Cardiac septum (tissue), 1 donor: Measurements from ENCODE around the gene RSRC1. TPM values are rescaled to one million over a fixed set of nuclear protein-coding genes. Genes with fewer than 3 reads are reported as not detected.
"Not testable (repeated sequence)": the region's sequence is repeated elsewhere in the genome, so short reads cannot be mapped to it uniquely, and the experiment has no call there.

Experiments used
- DNase-seq: peaks from one replicate; pipeline ENCODE4 v3.0.0-alpha.2; 2020; ENCODE audit warnings: low spot score
- intact Hi-C: fragments of 100-400 bp; cut with DNase I; formaldehyde crosslinking; loops from one replicate; pipeline ENCODE4 v1.14.0; 2022
- total RNA-seq: library from RNA; stranded (reverse); fragmentation: NEBNext Ultra II Directional; extraction: Animal tissue kit (Norgen Biotek cat#: 25700); gene quantifications from one replicate; pipeline ENCODE4 v1.2.1, GENCODE V29; 2021
- donor health status: DM: no; HTN: no; CAD: no.

Gene RSRC1
- total RNA-seq, 1 donor from 2014 or later = 21.4 TPM

- no peak for DNase-seq
- intact Hi-C loops = no loop called here
These were observed 373.9 kb downstream of the RSRC1 start for GRCh38 chr3:158483701-158484235.

- no peak for DNase-seq
- intact Hi-C loops = no loop called here
These were observed 376.3 kb downstream of the RSRC1 start for GRCh38 chr3:158486200-158486599.

- intact Hi-C loops = no loop called here
- DNase-seq = no peak
These were observed 378.8 kb downstream of the RSRC1 start for GRCh38 chr3:158488670-158489069.

GRCh38 chr3:158489181-158489580, 379.3 kb downstream of the RSRC1 start:
- DNase-seq = no peak
- intact Hi-C loops = no loop called here

- intact Hi-C loops = no loop called here
- DNase-seq = no peak
These were observed 382.1 kb downstream of the RSRC1 start for GRCh38 chr3:158491968-158492367.

- no peak for DNase-seq
- intact Hi-C loops = no loop called here
These were observed 382.8 kb downstream of the RSRC1 start for GRCh38 chr3:158492685-158493084.

- intact Hi-C loops = no loop called here
- no peak for DNase-seq
These were observed 384.0 kb downstream of the RSRC1 start for GRCh38 chr3:158493931-158494330.

- intact Hi-C loops = no loop called here
- DNase-seq = no peak
These were observed 384.8 kb downstream of the RSRC1 start for GRCh38 chr3:158494673-158495072.

GRCh38 chr3:158495398-158495902, 385.6 kb downstream of the RSRC1 start:
- DNase-seq, intact Hi-C loops: not testable (repeated sequence)

GRCh38 chr3:158505117-158505516, 395.2 kb downstream of the RSRC1 start:
- intact Hi-C loops = no loop called here

GRCh38 chr3:158506456-158506855, 396.6 kb downstream of the RSRC1 start:
- DNase-seq = no peak
- intact Hi-C loops = no loop called here

More at GRCh38 chr3:158505117-158505516, 395.2 kb downstream of the RSRC1 start:
- no peak for DNase-seq

GRCh38 chr3:158508481-158508880, 398.6 kb downstream of the RSRC1 start:
- intact Hi-C loops = no loop called here
- DNase-seq = no peak

GRCh38 chr3:158509891-158510290, 400.0 kb downstream of the RSRC1 start:
- intact Hi-C loops = no loop called here
- no peak for DNase-seq

- DNase-seq, intact Hi-C loops: not testable (repeated sequence)
These were observed 406.8 kb downstream of the RSRC1 start for GRCh38 chr3:158516729-158517128.

GRCh38 chr3:158519776-158520175, 409.9 kb downstream of the RSRC1 start:
- intact Hi-C loops = no loop called here
- no peak for DNase-seq

- no peak for DNase-seq
- intact Hi-C loops = no loop called here
These were observed 410.5 kb downstream of the RSRC1 start for GRCh38 chr3:158520433-158520832.

GRCh38 chr3:158522221-158523136, 412.6 kb downstream of the RSRC1 start:
- intact Hi-C loops = no loop called here
- no peak for DNase-seq

GRCh38 chr3:158528076-158528674, 418.3 kb downstream of the RSRC1 start:
- no peak for DNase-seq
- intact Hi-C loops = no loop called here

- no peak for DNase-seq
- intact Hi-C loops = loop anchor here (2.0 to 10.0 kb wide), 2 partner anchors 113 to 913 kb away; partner anchors contain the start of gene GFM1
These were observed 421.4 kb downstream of the RSRC1 start for GRCh38 chr3:158531334-158531733.

GRCh38 chr3:158532099-158532734, 422.3 kb downstream of the RSRC1 start:
- intact Hi-C loops = loop anchor here (10.0 kb wide), 1 partner anchor 113 kb away; the partner anchor contains the start of gene GFM1
- DNase-seq = no peak
